ENCODE results near the gene SCARB1. TPM values are rescaled to one million over a fixed set of nuclear protein-coding genes. Genes with fewer than 3 reads are reported as not detected.
A peak's percentile ranks its signal among the peaks of the same experiment; 100 is the strongest.

Gene SCARB1
- total and polyA plus RNA-seq, 9 of the 15 experiments (the other 6 are each of a cell fraction or from before 2014, with no cell fraction given), result 0.56 to 157 (median 52.8) TPM

DNA sequence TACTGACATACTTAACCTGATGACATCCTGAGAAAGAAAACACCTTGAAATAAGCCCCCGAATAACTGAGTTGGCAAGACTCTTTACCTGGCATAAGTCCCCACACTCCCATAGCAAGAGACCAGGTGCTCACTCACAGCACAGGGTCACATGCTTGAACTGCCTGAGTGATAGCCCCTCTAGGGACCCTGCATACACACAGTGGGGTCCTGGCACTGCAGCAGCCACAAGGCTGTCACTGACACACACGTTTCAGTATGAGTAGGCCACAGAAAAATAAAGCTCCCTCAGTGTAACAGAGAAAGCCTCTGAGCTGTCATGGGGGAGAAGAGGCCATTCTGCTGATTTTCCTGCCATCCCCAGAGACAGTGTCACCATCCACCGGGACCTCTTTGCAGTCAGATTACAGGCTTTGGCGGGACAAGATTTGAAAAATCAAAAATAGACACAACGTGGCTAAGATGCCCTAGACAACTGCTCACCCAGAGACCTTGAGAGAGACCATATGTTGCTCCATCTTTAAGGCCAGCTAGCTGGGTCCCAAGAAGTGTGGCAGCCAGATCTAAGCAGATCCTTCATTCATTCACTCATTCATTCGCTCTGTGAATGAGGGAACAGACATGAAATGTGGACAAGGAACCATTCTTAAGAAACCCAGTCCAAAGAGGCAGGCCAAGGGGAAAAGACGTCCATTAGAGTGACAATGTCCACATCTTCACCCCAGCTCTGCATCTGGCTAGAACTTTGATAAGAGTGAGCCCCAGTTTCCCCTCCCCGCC, 1.6 kb downstream of the SCARB1 start (continued):
- no peak for TF ChIP-seq LCOR (CRISPR knock-in tag; IDR thresholded peaks at IDR 0.05)
- TF ChIP-seq TBP (optimal IDR thresholded peaks at IDR 0.05; ENCODE audit: low read depth, low read length), result peak; percentile 7
- TF ChIP-seq ZNF184 (CRISPR knock-in tag; IDR thresholded peaks at IDR 0.05), result no peak
- TF ChIP-seq ZNF324 (CRISPR knock-in tag; IDR thresholded peaks at IDR 0.05), result no peak
- TF ChIP-seq, protein P1, sequence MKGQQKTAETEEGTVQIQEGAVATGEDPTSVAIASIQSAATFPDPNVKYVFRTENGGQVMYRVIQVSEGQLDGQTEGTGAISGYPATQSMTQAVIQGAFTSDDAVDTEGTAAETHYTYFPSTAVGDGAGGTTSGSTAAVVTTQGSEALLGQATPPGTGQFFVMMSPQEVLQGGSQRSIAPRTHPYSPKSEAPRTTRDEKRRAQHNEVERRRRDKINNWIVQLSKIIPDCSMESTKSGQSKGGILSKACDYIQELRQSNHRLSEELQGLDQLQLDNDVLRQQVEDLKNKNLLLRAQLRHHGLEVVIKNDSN (CRISPR knock-in tag; IDR thresholded peaks at IDR 0.05), result peak; percentile 21; the same call in 1 of the 2 replicates
- TF ChIP-seq CREB3L1 (IDR thresholded peaks at IDR 0.05; ENCODE audit: borderline replicate concordance, low read depth), result no peak
- no peak for TF ChIP-seq ZNF197 (CRISPR knock-in tag; IDR thresholded peaks at IDR 0.05; ENCODE audit: low read depth)
- TF ChIP-seq ETV5 (CRISPR knock-in tag; IDR thresholded peaks at IDR 0.05; ENCODE audit: low read depth), result no peak
- TF ChIP-seq CHD1 (IDR thresholded peaks at IDR 0.05; ENCODE audit: low read length), result no peak
- TF ChIP-seq KLF13 (tag; IDR thresholded peaks at IDR 0.05; ENCODE audit: borderline replicate concordance, low read depth), result no peak
- no peak for TF ChIP-seq HMG20B (CRISPR knock-in tag; IDR thresholded peaks at IDR 0.05)
- no peak for TF ChIP-seq CAMTA2 (CRISPR knock-in tag; conservative IDR thresholded peaks at IDR 0.05)
- no peak for TF ChIP-seq ZNF174 (CRISPR knock-in tag; IDR thresholded peaks at IDR 0.05)
- no peak for TF ChIP-seq ZBTB1 (CRISPR knock-in tag; IDR thresholded peaks at IDR 0.05; ENCODE audit: borderline replicate concordance, low read depth)
- 0 out of 2 replicates have a peak, but pooled peaks have one; percentile 8 for TF ChIP-seq CBFB (CRISPR knock-in tag; IDR thresholded peaks at IDR 0.05)
- TF ChIP-seq, protein P2, sequence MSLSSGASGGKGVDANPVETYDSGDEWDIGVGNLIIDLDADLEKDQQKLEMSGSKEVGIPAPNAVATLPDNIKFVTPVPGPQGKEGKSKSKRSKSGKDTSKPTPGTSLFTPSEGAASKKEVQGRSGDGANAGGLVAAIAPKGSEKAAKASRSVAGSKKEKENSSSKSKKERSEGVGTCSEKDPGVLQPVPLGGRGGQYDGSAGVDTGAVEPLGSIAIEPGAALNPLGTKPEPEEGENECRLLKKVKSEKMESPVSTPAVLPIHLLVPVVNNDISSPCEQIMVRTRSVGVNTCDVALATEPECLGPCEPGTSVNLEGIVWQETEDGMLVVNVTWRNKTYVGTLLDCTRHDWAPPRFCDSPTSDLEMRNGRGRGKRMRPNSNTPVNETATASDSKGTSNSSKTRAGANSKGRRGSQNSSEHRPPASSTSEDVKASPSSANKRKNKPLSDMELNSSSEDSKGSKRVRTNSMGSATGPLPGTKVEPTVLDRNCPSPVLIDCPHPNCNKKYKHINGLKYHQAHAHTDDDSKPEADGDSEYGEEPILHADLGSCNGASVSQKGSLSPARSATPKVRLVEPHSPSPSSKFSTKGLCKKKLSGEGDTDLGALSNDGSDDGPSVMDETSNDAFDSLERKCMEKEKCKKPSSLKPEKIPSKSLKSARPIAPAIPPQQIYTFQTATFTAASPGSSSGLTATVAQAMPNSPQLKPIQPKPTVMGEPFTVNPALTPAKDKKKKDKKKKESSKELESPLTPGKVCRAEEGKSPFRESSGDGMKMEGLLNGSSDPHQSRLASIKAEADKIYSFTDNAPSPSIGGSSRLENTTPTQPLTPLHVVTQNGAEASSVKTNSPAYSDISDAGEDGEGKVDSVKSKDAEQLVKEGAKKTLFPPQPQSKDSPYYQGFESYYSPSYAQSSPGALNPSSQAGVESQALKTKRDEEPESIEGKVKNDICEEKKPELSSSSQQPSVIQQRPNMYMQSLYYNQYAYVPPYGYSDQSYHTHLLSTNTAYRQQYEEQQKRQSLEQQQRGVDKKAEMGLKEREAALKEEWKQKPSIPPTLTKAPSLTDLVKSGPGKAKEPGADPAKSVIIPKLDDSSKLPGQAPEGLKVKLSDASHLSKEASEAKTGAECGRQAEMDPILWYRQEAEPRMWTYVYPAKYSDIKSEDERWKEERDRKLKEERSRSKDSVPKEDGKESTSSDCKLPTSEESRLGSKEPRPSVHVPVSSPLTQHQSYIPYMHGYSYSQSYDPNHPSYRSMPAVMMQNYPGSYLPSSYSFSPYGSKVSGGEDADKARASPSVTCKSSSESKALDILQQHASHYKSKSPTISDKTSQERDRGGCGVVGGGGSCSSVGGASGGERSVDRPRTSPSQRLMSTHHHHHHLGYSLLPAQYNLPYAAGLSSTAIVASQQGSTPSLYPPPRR (CRISPR knock-in tag; IDR thresholded peaks at IDR 0.05; ENCODE audit: borderline replicate concordance), result no peak
- no peak for TF ChIP-seq MEF2A (IDR thresholded peaks at IDR 0.05; ENCODE audit: control insufficient read depth, low read depth, low read length)
- no peak for TF ChIP-seq KDM5B (IDR thresholded peaks at IDR 0.05; ENCODE audit: insufficient replicate concordance, low read depth, low read length)
- no peak for TF ChIP-seq CREBBP (IDR thresholded peaks at IDR 0.05; ENCODE audit: low read depth, low read length)
- no peak for TF ChIP-seq ZNF133 (CRISPR knock-in tag; IDR thresholded peaks at IDR 0.05)
- TF ChIP-seq ZNF707 (CRISPR knock-in tag; conservative IDR thresholded peaks at IDR 0.05), result no peak
- TF ChIP-seq ZNF143 (CRISPR knock-in tag; IDR thresholded peaks at IDR 0.05), result 0 out of 2 replicates have a peak, but pooled peaks have one; percentile 9
